A673 (cell line): ENCODE results near the gene CHIC2.

Experiments
- EZH2 ChIP-seq: fragments of 200-600 bp; sonication (generic); IDR thresholded peaks from 2 replicates; pipeline ENCODE4 v1.6.1; 2017; ENCODE audit warnings: borderline replicate concordance, low read depth, mild to moderate bottlenecking, mixed read lengths, antibody characterized with exemption, low read length; ENCODE audit not compliant: poor library complexity, severe bottlenecking
- TF ChIP-seq, protein P1 (sequence below): fragments of 300-800, 200-600 bp; sonication (generic); conservative IDR thresholded peaks from 2 replicates; pipeline ENCODE4 v1.5.1; 2017; ENCODE audit warnings: low read depth, mild to moderate bottlenecking, antibody characterized with exemption, low read length, moderate library complexity, mixed read lengths

DNA sequence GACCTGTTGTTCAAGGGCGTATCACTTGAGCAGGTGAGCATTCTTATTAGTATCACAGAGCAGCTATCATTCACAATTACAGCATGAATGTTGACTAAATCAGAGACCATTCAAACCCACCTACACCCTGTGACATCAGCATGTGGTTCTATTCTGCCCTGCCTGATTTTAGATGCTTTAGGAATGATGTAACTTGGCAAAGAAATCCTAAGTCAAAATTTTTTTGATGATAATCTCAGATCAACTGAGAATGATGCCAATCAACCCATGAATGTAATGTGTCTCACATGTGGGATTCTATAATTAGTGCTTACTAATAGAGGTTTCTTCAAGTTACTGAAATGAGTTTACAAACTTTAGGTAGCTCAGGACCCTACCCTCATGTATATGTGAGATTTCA lies 13.4 kb upstream of the CHIC2 start:
- TF ChIP-seq, protein P1, sequence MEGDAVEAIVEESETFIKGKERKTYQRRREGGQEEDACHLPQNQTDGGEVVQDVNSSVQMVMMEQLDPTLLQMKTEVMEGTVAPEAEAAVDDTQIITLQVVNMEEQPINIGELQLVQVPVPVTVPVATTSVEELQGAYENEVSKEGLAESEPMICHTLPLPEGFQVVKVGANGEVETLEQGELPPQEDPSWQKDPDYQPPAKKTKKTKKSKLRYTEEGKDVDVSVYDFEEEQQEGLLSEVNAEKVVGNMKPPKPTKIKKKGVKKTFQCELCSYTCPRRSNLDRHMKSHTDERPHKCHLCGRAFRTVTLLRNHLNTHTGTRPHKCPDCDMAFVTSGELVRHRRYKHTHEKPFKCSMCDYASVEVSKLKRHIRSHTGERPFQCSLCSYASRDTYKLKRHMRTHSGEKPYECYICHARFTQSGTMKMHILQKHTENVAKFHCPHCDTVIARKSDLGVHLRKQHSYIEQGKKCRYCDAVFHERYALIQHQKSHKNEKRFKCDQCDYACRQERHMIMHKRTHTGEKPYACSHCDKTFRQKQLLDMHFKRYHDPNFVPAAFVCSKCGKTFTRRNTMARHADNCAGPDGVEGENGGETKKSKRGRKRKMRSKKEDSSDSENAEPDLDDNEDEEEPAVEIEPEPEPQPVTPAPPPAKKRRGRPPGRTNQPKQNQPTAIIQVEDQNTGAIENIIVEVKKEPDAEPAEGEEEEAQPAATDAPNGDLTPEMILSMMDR: no peak
- no peak for TF ChIP-seq EZH2
